Measurements from ENCODE around the gene FPGS. TPM values are rescaled to one million over a fixed set of nuclear protein-coding genes. Genes with fewer than 3 reads are reported as not detected.
"Not testable (repeated sequence)": the region's sequence is repeated elsewhere in the genome, so short reads cannot be mapped to it uniquely, and the experiment has no call there.

Gene FPGS
- polyA plus RNA-seq, 1 of the 3 experiments (the other 2 are of a cell fraction) = 82.7 TPM

DNA sequence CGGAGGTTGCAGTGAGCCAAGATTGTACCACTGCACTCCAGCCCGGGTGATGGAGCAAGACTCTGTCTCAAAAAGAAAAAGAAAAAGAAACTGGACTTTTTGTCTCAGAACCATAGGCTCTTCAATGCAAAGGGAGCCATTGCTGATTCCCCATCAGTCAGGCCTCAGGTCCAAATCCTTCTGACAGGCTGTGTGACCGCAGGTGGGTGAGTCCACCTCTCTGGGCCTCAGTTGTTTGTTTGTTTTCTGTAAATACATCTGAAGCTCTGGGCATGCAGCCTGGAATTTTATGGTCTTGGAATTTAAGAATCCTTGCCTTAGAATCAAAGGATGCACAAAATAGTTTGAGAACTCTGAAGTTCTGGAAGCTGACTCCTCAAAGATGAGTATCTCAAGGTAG, 46.4 kb upstream of the FPGS start:
- ChIA-PET POLR2A (interaction anchor here (0.8 to 1.5 kb wide), 2 partner anchors 11 to 24 kb away, joined by 3 read pairs; no protein-coding TSS in a partner anchor), CTCF (interaction anchor here (0.6 to 3.8 kb wide), 11 partner anchors 7 to 165 kb away, joined by 3 to 23 read pairs (median 4); partner anchors contain the start of genes CDK9 and TOR2A)
- TF ChIP-seq CHD2 (IDR thresholded peaks at IDR 0.05; ENCODE audit: low read length, partially characterized antibody) (no peak), EZH2phosphoT487 (IDR thresholded peaks at IDR 0.05; ENCODE audit: borderline replicate concordance, low read depth) (no peak), NRF1 (IDR thresholded peaks at IDR 0.05; ENCODE audit: low read depth, low read length) (no peak), TAF1 (IDR thresholded peaks at IDR 0.05; ENCODE audit: borderline replicate concordance, low read depth, low read length) (no peak), NFIC (IDR thresholded peaks at IDR 0.05; ENCODE audit: borderline replicate concordance) (no peak), POLR2AphosphoS5 (IDR thresholded peaks at IDR 0.05; ENCODE audit: low read depth, low read length) (no peak), RCOR1 (IDR thresholded peaks at IDR 0.05; ENCODE audit: low read length) (no peak), EP300 (IDR thresholded peaks at IDR 0.05; ENCODE audit: borderline replicate concordance in 1 of 2, low read depth in 1 of 2, low read length in 1 of 2) (no peak), SIN3A (IDR thresholded peaks at IDR 0.05; ENCODE audit: borderline replicate concordance, low read depth, low read length) (no peak)
- Histone ChIP-seq H3K9me3 (no peaks in the 10 kb centered on the region), H4K20me1 (ENCODE audit: insufficient read depth) (no peaks in the 10 kb centered on the region), H3K9me2 (no peaks in the 10 kb centered on the region), H3K79me2 (ENCODE audit: insufficient read depth) (no peaks in the 10 kb centered on the region), H3F3A (replicated peaks; ENCODE audit: insufficient read depth) (no peaks in the 10 kb centered on the region), H3K4me1 (ENCODE audit: control insufficient read depth in 1 of 2, insufficient read depth in 2 of 2, low read depth in 1 of 2, low read length in 1 of 2) (peaks cover 0 to 21% of the 10 kb centered on the region in 2 experiments; a peak in 1 of 4 replicates), H2AFZ (ENCODE audit: low read depth) (no peak overlapping the region), H3K4me2 (no peak overlapping the region), H3K4me3 (ENCODE audit: low read depth in 2 of 2, low read length in 1 of 2) (no peak overlapping the region), H3K36me3 (replicated peaks in 1 of 2; ENCODE audit: control insufficient read depth in 1 of 2, insufficient read depth in 2 of 2, low read length in 1 of 2) (no peaks in the 10 kb centered on the region), H3K27ac (ENCODE audit: low read depth in 2 of 2, low read length in 1 of 2) (no peak overlapping the region), H3K27me3 (ENCODE audit: insufficient read depth) (peaks cover 20% of the 10 kb centered on the region), H3K9ac (no peak overlapping the region)
- DNase-seq = no peak
- 94% methylated on average over 3 of the region's 3 CpGs for WGBS (ENCODE audit: low lambda C conversion rate)

DNA sequence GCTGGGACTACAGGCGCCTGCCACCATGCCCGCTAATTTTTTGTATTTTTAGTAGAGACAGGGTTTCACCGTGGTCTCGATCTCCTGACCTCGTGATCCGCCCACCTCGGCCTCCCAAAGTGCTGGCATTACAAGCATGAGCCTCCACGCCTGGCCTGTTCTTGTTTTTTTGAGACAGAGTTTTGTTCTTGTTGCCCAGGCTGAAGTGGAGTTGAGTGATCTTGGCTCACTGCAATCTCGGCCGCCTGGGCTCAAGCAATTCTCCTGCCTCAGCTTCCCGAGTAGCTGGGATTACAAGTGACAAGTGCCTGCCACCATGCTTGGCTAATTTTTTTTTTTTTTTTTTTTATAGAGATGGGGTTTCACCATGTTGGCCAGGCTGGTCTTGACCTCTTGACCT, 45.9 kb upstream of the FPGS start:
- not testable (repeated sequence) for H3K9ac ChIP-seq; H3K36me3 ChIP-seq (replicated peaks in 1 of 2; ENCODE audit: control insufficient read depth in 1 of 2, insufficient read depth in 2 of 2, low read length in 1 of 2); H3K9me2 ChIP-seq; H2AFZ ChIP-seq (ENCODE audit: low read depth); DNase-seq; H3K4me2 ChIP-seq; H3K4me3 ChIP-seq (ENCODE audit: low read depth in 2 of 2, low read length in 1 of 2); H3K79me2 ChIP-seq (ENCODE audit: insufficient read depth); H3K9me3 ChIP-seq; H3K27ac ChIP-seq (ENCODE audit: low read depth in 2 of 2, low read length in 1 of 2); H3F3A ChIP-seq (replicated peaks; ENCODE audit: insufficient read depth); H4K20me1 ChIP-seq (ENCODE audit: insufficient read depth)
- Histone ChIP-seq H3K4me1 (ENCODE audit: control insufficient read depth in 1 of 2, insufficient read depth in 2 of 2, low read depth in 1 of 2, low read length in 1 of 2) (peaks cover 0 to 27% of the 10 kb centered on the region in 2 experiments; a peak in 1 of 4 replicates), H3K27me3 (ENCODE audit: insufficient read depth) (peaks cover 20% of the 10 kb centered on the region)
- POLR2A ChIA-PET = interaction anchor here (1.5 kb wide), 1 partner anchor 24 kb away, joined by 3 read pairs; no protein-coding TSS in a partner anchor
- 77% methylated on average over 11 of the region's 11 CpGs for WGBS (ENCODE audit: low lambda C conversion rate)
- CTCF ChIA-PET = interaction anchor here (1.2 to 3.8 kb wide), 3 partner anchors 22 to 113 kb away, joined by 4 to 23 read pairs (median 9); partner anchors contain the start of genes CDK9 and TOR2A

DNA sequence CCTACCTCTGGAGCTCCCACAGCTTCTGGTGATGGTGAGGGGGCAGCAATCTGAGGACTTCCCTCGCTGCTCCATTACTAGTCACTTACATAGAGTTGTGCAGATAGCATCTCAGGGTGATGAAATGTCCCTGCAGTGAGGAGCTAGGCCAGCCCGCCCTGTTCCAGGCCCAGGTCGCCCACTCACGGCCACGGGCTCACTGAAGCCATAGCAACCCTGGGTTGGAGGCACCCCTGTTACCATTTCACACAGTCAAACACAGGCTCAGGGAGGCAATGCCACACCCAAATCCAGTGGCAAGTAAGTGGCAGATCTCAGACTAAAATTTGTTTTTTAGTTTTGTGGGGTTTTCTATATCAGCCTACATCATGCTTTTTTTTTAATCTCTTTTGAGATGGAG, 43.8 kb upstream of the FPGS start:
- POLR2A ChIA-PET = interaction anchor here (1.0 kb wide), 1 partner anchor 12 kb away, joined by 3 read pairs; no protein-coding TSS in a partner anchor
- CTCF ChIA-PET = interaction anchor here (1.4 to 1.6 kb wide), 2 partner anchors 24 to 111 kb away, joined by 3 to 5 read pairs; no protein-coding TSS in a partner anchor
- H3K36me3 ChIP-seq (replicated peaks in 1 of 2; ENCODE audit: control insufficient read depth in 1 of 2, insufficient read depth in 2 of 2, low read length in 1 of 2) = no peaks in the 10 kb centered on the region

More for the DNA sequence above, 43.8 kb upstream of the FPGS start:
- 62% methylated on average over 5 of the region's 5 CpGs for WGBS (ENCODE audit: low lambda C conversion rate)
- Histone ChIP-seq H3F3A (replicated peaks; ENCODE audit: insufficient read depth) (no peaks in the 10 kb centered on the region), H3K4me3 (ENCODE audit: low read depth in 2 of 2, low read length in 1 of 2) (no peak overlapping the region), H2AFZ (ENCODE audit: low read depth) (no peak overlapping the region), H3K4me1 (ENCODE audit: control insufficient read depth in 1 of 2, insufficient read depth in 2 of 2, low read depth in 1 of 2, low read length in 1 of 2) (peaks cover 0 to 17% of the 10 kb centered on the region in 2 experiments; a peak in 1 of 4 replicates), H3K9me2 (no peaks in the 10 kb centered on the region), H3K9me3 (no peaks in the 10 kb centered on the region), H3K79me2 (ENCODE audit: insufficient read depth) (no peaks in the 10 kb centered on the region), H3K27ac (ENCODE audit: low read depth in 2 of 2, low read length in 1 of 2) (no peak overlapping the region), H4K20me1 (ENCODE audit: insufficient read depth) (no peaks in the 10 kb centered on the region), H3K27me3 (ENCODE audit: insufficient read depth) (peaks cover 15% of the 10 kb centered on the region), H3K9ac (no peak overlapping the region), H3K4me2 (no peak overlapping the region)
- no peak for DNase-seq
- TF ChIP-seq MEF2A (IDR thresholded peaks at IDR 0.05; ENCODE audit: borderline replicate concordance, low read depth) (no peak), RXRA (IDR thresholded peaks at IDR 0.05; ENCODE audit: borderline replicate concordance, low read depth) (no peak), MXI1 (IDR thresholded peaks at IDR 0.05; ENCODE audit: low read depth, low read length) (no peak), NFIC (IDR thresholded peaks at IDR 0.05; ENCODE audit: borderline replicate concordance) (no peak)
- TF ChIP-seq, protein P1, sequence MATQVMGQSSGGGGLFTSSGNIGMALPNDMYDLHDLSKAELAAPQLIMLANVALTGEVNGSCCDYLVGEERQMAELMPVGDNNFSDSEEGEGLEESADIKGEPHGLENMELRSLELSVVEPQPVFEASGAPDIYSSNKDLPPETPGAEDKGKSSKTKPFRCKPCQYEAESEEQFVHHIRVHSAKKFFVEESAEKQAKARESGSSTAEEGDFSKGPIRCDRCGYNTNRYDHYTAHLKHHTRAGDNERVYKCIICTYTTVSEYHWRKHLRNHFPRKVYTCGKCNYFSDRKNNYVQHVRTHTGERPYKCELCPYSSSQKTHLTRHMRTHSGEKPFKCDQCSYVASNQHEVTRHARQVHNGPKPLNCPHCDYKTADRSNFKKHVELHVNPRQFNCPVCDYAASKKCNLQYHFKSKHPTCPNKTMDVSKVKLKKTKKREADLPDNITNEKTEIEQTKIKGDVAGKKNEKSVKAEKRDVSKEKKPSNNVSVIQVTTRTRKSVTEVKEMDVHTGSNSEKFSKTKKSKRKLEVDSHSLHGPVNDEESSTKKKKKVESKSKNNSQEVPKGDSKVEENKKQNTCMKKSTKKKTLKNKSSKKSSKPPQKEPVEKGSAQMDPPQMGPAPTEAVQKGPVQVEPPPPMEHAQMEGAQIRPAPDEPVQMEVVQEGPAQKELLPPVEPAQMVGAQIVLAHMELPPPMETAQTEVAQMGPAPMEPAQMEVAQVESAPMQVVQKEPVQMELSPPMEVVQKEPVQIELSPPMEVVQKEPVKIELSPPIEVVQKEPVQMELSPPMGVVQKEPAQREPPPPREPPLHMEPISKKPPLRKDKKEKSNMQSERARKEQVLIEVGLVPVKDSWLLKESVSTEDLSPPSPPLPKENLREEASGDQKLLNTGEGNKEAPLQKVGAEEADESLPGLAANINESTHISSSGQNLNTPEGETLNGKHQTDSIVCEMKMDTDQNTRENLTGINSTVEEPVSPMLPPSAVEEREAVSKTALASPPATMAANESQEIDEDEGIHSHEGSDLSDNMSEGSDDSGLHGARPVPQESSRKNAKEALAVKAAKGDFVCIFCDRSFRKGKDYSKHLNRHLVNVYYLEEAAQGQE (IDR thresholded peaks at IDR 0.05; ENCODE audit: low read depth, low read length) = no peak
